Fibroblast of pulmonary artery (primary cell): ENCODE measurements around the gene PPP2R5A.
"Not testable (repeated sequence)": the region's sequence is repeated elsewhere in the genome, so short reads cannot be mapped to it uniquely, and the experiment has no call there.

Experiments
- DNase-seq: peaks from one replicate; pipeline ENCODE4 v3.0.0-alpha.2; 2010; ENCODE audit warnings: low read depth
- H3K4me3 ChIP-seq: replicated peaks from 2 replicates; pipeline ENCODE4 v1.5.1; 2011; ENCODE audit warnings: low read depth, mild to moderate bottlenecking, control low read depth, low read length, moderate library complexity
- CTCF ChIP-seq: IDR thresholded peaks from 2 replicates; pipeline ENCODE4 v1.5.1; 2011; ENCODE audit warnings: mild to moderate bottlenecking, control low read depth, low read length, inconsistent platforms; ENCODE audit errors: missing control alignments

Gene PPP2R5A

GRCh38 chr1:212295579-212295978, 10.4 kb downstream of the PPP2R5A start:
- no peak for DNase-seq
- no peak overlapping the region for H3K4me3 ChIP-seq
- no peak for TF ChIP-seq CTCF

- no peak overlapping the region for H3K4me3 ChIP-seq
- no peak for TF ChIP-seq CTCF
These were observed 12.1 kb downstream of the PPP2R5A start for GRCh38 chr1:212297338-212297737.

DNA sequence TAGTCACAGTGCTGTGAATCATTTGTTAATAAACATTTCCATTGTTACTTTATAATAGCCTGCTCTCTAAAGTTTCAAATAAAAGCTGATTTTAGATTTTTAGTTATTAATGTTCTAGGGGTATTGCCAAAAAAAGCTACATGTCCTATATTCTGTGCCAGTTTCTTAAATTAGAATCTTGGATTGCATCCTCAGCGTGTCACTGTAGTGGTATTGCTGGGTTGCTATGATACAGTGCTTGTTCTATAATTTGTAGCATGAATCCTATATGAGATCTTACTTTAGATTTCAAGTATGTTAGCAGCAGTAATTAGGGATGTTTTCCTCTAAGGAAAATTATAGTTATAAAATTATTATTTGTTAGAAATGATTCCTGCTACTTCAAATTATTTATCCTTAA, 16.4 kb downstream of the PPP2R5A start:
- no peak for TF ChIP-seq CTCF
- H3K4me3 ChIP-seq = no peak overlapping the region
- peak; percentile 24 for DNase-seq

More at GRCh38 chr1:212297338-212297737, 12.1 kb downstream of the PPP2R5A start:
- no peak for DNase-seq

- peak; percentile 69 for DNase-seq
- TF ChIP-seq CTCF = no peak
- H3K4me3 ChIP-seq = no peak overlapping the region
These were observed 17.7 kb downstream of the PPP2R5A start for GRCh38 chr1:212302745-212303383.

DNA sequence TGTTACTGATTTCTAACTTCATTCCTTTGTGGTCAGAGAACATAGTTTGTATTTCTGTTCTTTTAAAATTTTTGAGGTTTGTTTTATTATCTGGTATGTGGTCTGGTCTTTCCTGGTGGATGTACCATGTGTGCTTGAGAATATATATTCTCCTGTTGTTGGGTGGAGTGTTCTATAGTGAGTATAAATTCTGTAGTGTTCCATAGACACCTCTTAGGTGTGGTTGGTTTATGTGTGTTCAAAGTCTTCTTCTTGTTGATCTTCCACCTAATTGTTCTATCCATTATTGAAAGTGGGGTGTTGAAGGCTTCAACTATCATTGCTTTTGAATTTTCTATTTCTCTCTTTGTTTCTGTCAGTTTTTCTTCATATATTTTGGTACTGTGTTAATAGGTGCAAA, 20.1 kb downstream of the PPP2R5A start:
- DNase-seq = no peak
- no peak for TF ChIP-seq CTCF

GRCh38 chr1:212305984-212306452, 20.8 kb downstream of the PPP2R5A start:
- H3K4me3 ChIP-seq, DNase-seq: not testable (repeated sequence)

More for the DNA sequence above, 20.1 kb downstream of the PPP2R5A start:
- no peak overlapping the region for H3K4me3 ChIP-seq

DNA sequence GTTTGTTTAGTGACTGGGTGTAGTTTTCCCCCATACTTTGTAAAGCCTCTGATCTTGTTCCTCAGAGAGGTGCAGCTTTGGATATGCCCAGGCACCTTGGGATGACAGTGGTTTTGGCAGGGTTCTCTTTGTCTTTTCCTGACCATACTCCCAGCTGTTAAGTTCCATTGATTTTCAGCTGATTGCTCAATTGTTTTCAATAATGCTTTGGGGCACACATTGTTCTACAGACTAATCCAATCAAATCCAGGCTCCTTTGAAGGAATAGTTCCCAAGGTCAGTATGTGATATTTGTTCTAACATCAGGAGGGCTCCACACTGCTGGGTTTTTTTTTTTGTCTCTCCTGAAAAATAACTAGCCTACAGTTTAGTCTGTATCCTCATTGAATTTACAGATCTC, 24.8 kb downstream of the PPP2R5A start:
- no peak for DNase-seq
- no peak overlapping the region for H3K4me3 ChIP-seq
- no peak for TF ChIP-seq CTCF
